Ishikawa (cell line): ENCODE data around the gene MITF.

Source experiments
- CEBPB ChIP-seq: IDR thresholded peaks from 2 replicates; pipeline ENCODE4 v1.6.1; 2012
- CREB1 ChIP-seq: IDR thresholded peaks from 2 replicates; pipeline ENCODE4 v1.6.1; 2012; ENCODE audit warnings: low read depth
- EGR1 ChIP-seq: IDR thresholded peaks from 2 replicates; pipeline ENCODE4 v1.6.1; 2012
- EP300 ChIP-seq: IDR thresholded peaks from 2 replicates; pipeline ENCODE4 v1.6.1; 2012; ENCODE audit warnings: borderline replicate concordance
- FOXM1 ChIP-seq: IDR thresholded peaks from 2 replicates; pipeline ENCODE4 v1.6.1; 2012; ENCODE audit warnings: low read depth, borderline replicate concordance
- MAX ChIP-seq: IDR thresholded peaks from 2 replicates; pipeline ENCODE4 v1.6.1; 2012
- NFIC ChIP-seq: IDR thresholded peaks from 2 replicates; pipeline ENCODE4 v1.6.1; 2012
- RAD21 ChIP-seq: IDR thresholded peaks from 2 replicates; pipeline ENCODE4 v1.6.1; 2012; ENCODE audit warnings: low read depth
- REST ChIP-seq: IDR thresholded peaks from 2 replicates; pipeline ENCODE4 v1.6.1; 2012; ENCODE audit warnings: low read depth, mild to moderate bottlenecking
- TAF1 ChIP-seq: IDR thresholded peaks from 2 replicates; pipeline ENCODE4 v1.6.1; 2012; ENCODE audit warnings: low read depth, mild to moderate bottlenecking
- TCF12 ChIP-seq: IDR thresholded peaks from 2 replicates; pipeline ENCODE4 v1.6.1; 2012; ENCODE audit warnings: low read depth
- TEAD4 ChIP-seq: IDR thresholded peaks from 2 replicates; pipeline ENCODE4 v1.6.1; 2012
- USF1 ChIP-seq: IDR thresholded peaks from 2 replicates; pipeline ENCODE4 v1.6.1; 2012
- YY1 ChIP-seq: IDR thresholded peaks from 2 replicates; pipeline ENCODE4 v1.6.1; 2012; ENCODE audit warnings: low read depth
- ZBTB7A ChIP-seq: IDR thresholded peaks from 2 replicates; pipeline ENCODE4 v1.6.1; 2012; ENCODE audit warnings: low read depth

The MITF gene

GRCh38 chr3:69876073-69876472 lies 136.8 kb downstream of the MITF start:
- TF ChIP-seq REST: no peak
- no peak for TF ChIP-seq ZBTB7A
- no peak for TF ChIP-seq USF1
- no peak for TF ChIP-seq YY1
- TF ChIP-seq FOXM1: no peak
- no peak for TF ChIP-seq MAX
- no peak for TF ChIP-seq TEAD4
- no peak for TF ChIP-seq RAD21
- TF ChIP-seq EP300: no peak
- no peak for TF ChIP-seq CEBPB
- TF ChIP-seq CREB1: no peak
- no peak for TF ChIP-seq TAF1
- no peak for TF ChIP-seq EGR1
- TF ChIP-seq NFIC: no peak
- TF ChIP-seq TCF12: no peak

- TF ChIP-seq RAD21 (no peak), CEBPB (no peak), REST (no peak), CREB1 (no peak)
Observed at GRCh38 chr3:69878254-69878653, 139.0 kb downstream of the MITF start.

- no peak for TF ChIP-seq FOXM1
- no peak for TF ChIP-seq TAF1
- no peak for TF ChIP-seq EGR1
- no peak for TF ChIP-seq REST
- no peak for TF ChIP-seq TEAD4
- TF ChIP-seq CEBPB: no peak
- no peak for TF ChIP-seq EP300
- TF ChIP-seq CREB1: no peak
- no peak for TF ChIP-seq RAD21
- no peak for TF ChIP-seq ZBTB7A
- no peak for TF ChIP-seq MAX
- TF ChIP-seq YY1: no peak
- TF ChIP-seq USF1: no peak
- TF ChIP-seq NFIC: no peak
- no peak for TF ChIP-seq TCF12
Observed at GRCh38 chr3:69879051-69879450, 139.8 kb downstream of the MITF start.

- no peak for TF ChIP-seq CREB1
- TF ChIP-seq EP300: no peak
- TF ChIP-seq RAD21: no peak
- TF ChIP-seq ZBTB7A: no peak
- no peak for TF ChIP-seq TAF1
Observed at GRCh38 chr3:69880069-69880640, 140.9 kb downstream of the MITF start.

- TF ChIP-seq ZBTB7A (no peak), RAD21 (no peak), MAX (no peak), TEAD4 (no peak), EP300 (no peak), CREB1 (no peak), USF1 (no peak), YY1 (no peak), EGR1 (no peak), TAF1 (no peak), CEBPB (no peak), TCF12 (no peak), REST (no peak), NFIC (no peak), FOXM1 (no peak)
Observed at GRCh38 chr3:69881051-69881450, 141.8 kb downstream of the MITF start.
